GM18505 (cell line): ENCODE data around the gene SYNDIG1.

Source experiments
- ATAC-seq: cut with Tn5 transposase; IDR thresholded peaks from one replicate; pipeline ENCODE4 v1.9.1; 2021; ENCODE audit not compliant: unreplicated experiment
- POLR2A ChIP-seq: IDR thresholded peaks from 4 replicates; pipeline ENCODE4 v1.6.1; 2011; ENCODE audit warnings: borderline replicate concordance; ENCODE audit not compliant: insufficient read depth, insufficient read length; ENCODE audit errors: extremely low read depth

The SYNDIG1 gene

DNA sequence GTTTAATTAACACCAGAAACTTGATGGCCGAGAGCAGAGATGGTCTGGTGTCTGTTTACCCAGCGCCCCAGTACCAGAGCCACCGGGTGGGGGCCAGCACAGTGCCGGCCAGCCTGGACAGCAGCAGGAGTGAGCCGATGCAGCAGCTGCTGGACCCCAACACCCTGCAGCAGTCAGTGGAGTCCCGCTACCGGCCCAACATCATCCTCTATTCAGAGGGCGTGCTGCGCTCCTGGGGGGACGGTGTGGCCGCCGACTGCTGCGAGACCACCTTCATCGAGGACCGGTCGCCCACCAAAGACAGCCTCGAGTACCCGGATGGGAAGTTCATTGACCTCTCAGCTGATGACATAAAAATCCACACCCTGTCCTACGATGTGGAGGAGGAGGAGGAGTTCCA is 73.7 kb downstream of the SYNDIG1 start:
- ATAC-seq: no peak
- TF ChIP-seq POLR2A: no peak

- TF ChIP-seq POLR2A: no peak
- ATAC-seq: no peak
Observed at GRCh38 chr20:24543741-24544140, 74.3 kb downstream of the SYNDIG1 start.

DNA sequence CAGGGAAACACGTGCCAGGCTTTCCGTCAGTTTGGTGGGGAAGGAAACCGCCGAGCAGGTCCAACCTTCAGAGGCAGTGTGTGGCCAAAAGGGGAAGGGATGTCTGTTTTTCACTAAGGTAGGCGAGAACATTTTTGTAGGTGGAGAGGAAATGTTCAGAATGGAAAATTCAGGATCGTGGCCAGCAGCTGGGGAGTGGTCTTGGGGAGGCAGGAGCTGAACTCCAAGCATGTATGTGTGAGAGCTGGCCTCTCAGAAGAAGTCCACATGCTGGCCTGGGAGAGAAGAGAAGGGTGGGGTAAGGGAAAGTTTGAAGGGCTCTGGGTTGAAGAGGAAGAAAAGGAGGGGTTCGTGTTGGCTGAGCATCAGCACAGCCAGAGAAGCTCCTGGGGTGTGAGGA is 74.9 kb downstream of the SYNDIG1 start:
- no peak for TF ChIP-seq POLR2A
- ATAC-seq: no peak

DNA sequence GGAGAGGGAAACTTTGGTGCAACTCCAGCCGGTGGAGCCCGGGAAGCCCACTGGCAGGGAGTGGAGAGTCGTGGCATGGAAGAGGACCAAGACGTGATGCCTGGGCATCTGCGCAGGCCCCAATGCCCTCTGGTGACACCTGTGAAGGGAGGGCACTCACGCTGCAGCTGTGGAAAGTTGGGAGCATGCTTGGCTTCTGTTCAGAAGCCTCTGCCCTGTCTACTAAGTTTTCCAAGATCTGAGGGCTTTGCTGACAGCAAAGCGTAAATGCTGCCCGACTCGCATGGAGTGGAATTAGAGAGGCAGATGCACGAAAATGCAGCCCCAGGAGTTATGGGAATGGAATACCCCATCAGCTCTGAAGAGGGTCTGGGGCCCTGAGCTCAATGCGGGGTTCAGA is 75.7 kb downstream of the SYNDIG1 start:
- no peak for ATAC-seq

DNA sequence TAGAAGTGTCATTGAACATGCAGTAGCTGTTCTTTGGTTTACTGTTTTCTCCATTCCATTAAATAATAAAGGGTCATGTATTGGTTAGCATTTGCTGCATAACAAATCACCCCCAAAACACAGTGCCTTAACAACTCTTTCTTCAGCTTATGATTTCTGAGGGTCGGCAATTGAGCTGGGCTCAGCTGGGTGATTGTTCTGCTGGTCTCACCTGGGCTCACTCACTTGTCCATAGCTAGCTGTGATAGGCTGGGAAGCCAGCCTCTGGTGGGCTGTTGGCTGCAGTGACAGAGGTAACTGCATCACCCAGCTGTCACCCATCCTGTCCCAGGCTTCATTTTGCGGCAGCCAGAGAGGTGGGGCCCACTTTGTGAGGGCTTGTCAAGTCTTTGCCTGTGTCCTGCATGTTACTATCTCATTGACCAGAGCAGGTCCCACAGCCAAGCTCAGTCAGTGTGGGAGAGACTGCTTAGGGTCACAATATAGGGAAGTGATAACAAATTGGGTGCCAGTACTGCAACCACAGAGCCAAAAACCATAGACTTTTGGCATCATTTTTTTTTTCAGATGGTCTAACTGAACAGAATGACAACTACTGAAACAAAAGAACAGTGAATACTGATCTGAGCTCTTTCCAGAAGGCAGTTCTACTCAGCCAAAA is 76.9 kb downstream of the SYNDIG1 start:
- ATAC-seq: no peak
- no peak for TF ChIP-seq POLR2A

More for the DNA sequence above, 75.7 kb downstream of the SYNDIG1 start:
- TF ChIP-seq POLR2A: no peak

DNA sequence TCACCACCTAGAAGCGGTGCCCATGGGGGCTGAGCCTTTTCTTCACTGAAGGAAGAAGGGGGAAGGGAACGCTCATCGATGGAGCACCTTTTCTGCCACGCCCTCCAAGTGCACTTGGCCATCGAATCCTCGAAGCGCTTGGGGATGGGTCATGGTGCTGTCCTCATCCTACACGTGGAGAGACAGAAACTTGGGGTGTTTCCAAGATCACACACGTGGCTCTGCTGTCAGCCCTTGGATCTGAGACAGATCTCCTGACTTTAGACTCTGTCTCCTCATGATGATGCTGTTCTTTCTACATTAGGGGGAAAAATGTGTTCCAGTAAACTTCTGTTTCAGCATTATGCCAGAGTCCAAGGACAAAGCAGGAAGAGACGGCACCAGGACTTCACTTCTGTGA is 78.5 kb downstream of the SYNDIG1 start:
- TF ChIP-seq POLR2A: no peak
- ATAC-seq: no peak

DNA sequence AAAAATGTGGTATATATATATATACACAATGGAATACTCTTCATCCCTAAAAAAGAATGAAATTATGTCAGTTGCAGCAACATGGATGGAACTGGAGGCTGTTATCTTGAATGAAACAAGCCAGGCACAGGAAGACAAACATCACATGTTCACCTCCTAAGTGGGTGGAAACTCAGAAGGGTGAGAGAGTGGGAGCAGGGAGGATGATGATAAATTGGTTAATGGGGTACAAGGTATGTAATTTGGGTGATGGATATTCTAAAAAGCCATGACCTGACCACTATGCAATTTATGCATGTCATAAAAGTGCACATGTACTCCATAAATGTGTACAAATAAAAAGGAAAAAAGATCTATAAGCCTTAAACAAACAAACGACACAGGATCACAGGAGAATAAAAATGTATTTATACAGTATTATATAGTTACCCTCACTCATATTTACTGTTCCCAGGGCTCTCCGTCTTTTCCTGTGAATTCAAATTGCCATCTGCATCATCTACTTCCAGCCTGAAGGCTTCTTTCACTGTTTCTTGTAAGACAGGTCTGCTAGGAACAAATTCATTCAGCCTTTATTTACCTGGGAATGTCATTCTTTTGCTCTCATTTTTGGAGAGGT is 89.8 kb downstream of the SYNDIG1 start:
- no peak for TF ChIP-seq POLR2A
- ATAC-seq: no peak

GRCh38 chr20:24560571-24561491 is 91.4 kb downstream of the SYNDIG1 start:
- TF ChIP-seq POLR2A: no peak
- ATAC-seq: no peak

DNA sequence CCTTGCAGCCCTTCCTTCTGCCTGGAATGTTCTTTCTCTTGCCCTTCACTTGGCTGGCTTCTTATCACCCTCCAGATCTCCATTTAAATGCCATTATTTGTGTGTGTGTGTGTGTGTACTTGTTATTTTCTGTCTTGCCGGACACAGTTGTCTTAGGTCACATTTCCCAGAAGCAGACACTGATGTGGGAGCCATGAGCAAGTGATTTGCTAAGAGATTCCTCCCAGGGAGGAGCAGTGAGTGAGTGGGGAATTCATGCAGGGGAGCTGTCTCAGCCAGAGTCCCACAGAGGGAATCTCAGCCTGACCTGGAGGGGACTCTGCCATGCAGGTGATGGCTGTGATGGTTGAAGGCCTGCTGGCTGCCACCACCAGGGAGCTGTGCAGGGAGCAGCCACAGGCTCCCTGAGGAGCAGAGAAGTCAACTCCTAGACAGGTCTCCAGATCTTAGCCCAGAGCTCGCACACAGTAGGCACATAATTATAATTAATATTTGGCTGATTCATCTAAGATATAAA is 96.5 kb downstream of the SYNDIG1 start:
- TF ChIP-seq POLR2A: no peak
- no peak for ATAC-seq

DNA sequence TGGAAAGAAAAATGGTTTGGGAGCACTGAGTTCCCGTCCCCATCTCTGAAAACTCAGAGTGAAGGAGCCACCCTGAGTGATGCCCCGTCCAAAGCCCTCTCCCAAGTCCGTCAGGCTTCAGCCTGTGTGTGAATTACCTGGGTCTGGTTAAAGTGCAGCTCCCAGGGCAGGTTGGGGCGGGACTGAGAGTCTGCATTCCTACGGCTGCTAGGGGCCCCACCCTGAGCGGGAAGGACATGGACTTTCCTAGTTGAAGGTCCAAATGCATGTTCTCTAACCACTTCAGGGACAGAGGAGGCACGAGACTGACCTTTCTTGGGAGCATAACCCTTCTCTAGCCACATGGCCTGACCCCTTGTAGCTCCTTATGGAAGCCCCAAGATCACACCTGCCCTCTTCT is 97.2 kb downstream of the SYNDIG1 start:
- TF ChIP-seq POLR2A: no peak
- ATAC-seq: no peak

- ATAC-seq: no peak
- TF ChIP-seq POLR2A: no peak
Observed at GRCh38 chr20:24567508-24567907, 98.1 kb downstream of the SYNDIG1 start.

GRCh38 chr20:24568842-24569241 is 99.4 kb downstream of the SYNDIG1 start:
- TF ChIP-seq POLR2A: no peak
- no peak for ATAC-seq

DNA sequence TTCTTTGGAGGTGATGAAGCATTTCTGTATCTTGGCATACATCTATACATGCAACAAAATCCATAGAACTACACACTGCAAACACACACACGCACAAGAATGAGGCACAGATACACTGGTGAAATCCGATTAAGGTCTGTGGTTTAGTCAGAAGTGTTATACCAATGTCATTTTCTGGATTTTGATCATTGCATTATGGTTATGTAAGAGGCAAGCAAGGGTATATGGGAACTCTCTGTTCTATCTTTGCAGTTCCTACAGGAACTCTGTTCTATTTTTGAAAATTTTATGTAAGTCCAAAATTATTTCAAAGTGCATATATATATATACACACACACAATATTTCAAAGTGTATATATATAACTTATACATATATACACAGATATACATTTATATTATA is 101.7 kb downstream of the SYNDIG1 start:
- no peak for TF ChIP-seq POLR2A
- no peak for ATAC-seq
